Transverse colon (tissue), 4 donors: Measurements from ENCODE around the gene RETREG1.

Experiments
- CTCF ChIP-seq, 5 experiments: fragments of 200-600 bp in 3 of 5; fragments of 450-650 bp in 2 of 5; sonication (generic) in 3 of 5; IDR thresholded peaks; 1 replicate in 2 of 5; 2 replicates in 3 of 5; pipeline ENCODE4 v1.5.1; 2016 to 2017; ENCODE audit warnings: antibody characterized with exemption in 5 of 5, inconsistent platforms in 3 of 5, mild to moderate bottlenecking in 2 of 5, moderate library complexity in 1 of 5
- POLR2AphosphoS5 ChIP-seq, 3 donors: sonication (generic); formaldehyde crosslinking; IDR thresholded peaks; one replicate each; pipeline ENCODE4 v1.6.1; 2016; ENCODE audit warnings: antibody characterized with exemption in 3 of 3

GRCh38 chr5:16619136-16619535, 2.3 kb upstream of the RETREG1 start:
- TF ChIP-seq CTCF (IDR thresholded peaks at IDR 0.05) (no peak), POLR2AphosphoS5 (IDR thresholded peaks at IDR 0.05) (no peak)
